ENCODE results near the gene BTBD9.

BTBD9 gene

GRCh38 chr6:38554014-38554413 lies 85.7 kb downstream of the BTBD9 start:
- no peak for DNase-seq

- no peak for DNase-seq
Observed at GRCh38 chr6:38552121-38552520, 87.6 kb downstream of the BTBD9 start.

GRCh38 chr6:38549795-38550194 lies 89.9 kb downstream of the BTBD9 start:
- no peak for DNase-seq

GRCh38 chr6:38549180-38549579 lies 90.5 kb downstream of the BTBD9 start:
- no peak for DNase-seq

DNA sequence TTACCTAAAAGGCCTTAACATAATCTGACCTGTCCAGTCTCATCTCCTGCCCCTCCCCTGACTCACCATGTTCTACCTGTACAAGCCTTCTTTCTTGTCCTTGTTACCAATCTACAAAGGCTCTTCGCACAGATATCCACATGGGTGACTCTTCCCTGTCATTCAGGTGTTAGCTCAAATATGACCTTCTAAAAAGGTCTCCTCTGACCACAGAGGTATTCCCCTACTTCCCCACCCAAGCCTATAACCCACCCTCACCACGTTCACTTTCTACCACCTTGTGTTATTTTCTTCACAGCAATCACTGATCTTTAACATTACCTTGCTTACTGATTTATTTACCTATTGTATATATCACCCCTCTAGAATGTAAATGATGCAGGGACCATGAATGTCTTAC lies 96.7 kb downstream of the BTBD9 start:
- DNase-seq, result no peak

DNA sequence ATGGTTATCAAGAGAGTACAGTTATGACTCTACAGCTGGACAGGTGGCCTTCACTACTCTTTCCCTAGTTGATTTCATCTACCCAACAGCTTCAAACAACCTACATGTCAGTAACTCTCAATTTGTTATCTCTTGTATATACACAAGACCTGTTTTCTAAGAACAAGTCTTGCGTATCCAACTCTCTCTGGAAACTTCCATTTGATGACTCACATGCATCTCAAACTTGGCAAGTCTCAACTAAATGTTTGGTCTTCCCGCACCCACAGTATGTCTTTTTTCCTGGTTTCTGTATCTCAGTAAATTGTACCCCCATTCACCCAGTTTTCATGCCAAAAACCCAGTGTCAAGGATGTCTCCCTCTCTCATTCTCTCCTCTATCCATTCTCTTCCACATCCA lies 97.7 kb downstream of the BTBD9 start:
- no peak for DNase-seq

GRCh38 chr6:38533064-38533463 lies 106.7 kb downstream of the BTBD9 start:
- no peak for DNase-seq

- DNase-seq, result no peak
Observed at GRCh38 chr6:38531134-38531533, 108.6 kb downstream of the BTBD9 start.

DNA sequence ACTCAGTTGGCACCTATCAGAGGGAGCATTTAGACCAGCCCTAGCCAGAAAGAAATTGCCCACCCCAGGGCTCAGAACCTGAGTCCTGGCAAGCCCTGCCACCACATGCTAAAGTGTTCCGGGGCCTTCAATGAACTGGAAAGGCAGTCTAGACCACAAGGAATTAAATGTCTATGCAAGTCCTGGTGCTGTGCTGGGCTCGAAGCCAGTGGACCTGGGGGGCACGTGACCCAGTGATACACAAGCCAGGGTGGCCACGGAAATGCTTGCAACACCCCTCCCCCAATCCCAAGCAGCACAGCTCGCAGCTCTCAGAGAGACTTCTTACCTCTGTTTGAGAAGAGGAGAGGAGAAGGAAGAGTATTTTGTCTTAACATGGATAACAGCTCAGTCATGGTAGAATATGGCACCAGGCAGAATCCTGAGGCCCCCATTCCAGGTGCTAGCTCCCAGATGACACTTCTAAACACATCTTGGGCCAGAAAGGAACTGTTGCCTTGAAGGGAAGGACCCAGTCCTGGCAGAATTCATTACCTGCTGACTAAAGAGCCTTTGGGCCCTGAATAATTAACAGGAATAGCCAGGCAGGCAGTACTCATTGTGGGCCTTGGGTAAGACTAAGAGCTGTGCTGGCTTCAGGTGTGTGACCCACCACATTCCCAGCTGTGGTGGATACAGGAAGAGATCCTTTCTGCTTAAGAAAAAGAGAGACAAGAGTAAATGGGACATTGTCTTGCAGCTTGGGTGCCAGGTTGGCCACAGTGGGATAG lies 111.3 kb downstream of the BTBD9 start:
- no peak for DNase-seq

DNA sequence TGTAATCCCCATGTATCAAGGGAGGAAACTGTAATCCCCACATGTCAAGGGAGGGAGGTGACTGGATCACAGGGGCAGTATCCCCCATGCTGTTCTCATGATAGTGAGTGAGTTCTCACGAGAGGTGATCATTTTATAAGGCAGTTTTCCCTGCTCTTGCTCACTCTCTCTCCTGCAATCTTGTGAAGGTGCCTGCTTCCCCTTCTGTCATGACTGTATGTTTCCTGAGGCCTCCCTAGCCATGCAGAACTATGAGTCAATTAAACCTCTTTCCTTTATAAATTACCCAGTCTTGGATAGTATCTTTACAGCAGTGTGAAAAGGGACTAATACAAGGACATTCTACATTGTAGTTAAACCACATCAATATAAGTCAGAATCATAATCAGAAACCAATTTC lies 112.4 kb downstream of the BTBD9 start:
- no peak for DNase-seq

GRCh38 chr6:38525888-38526287 lies 113.8 kb downstream of the BTBD9 start:
- DNase-seq, result no peak

- peak; percentile 57 for DNase-seq
Observed at GRCh38 chr6:38524436-38525145, 115.1 kb downstream of the BTBD9 start.

DNA sequence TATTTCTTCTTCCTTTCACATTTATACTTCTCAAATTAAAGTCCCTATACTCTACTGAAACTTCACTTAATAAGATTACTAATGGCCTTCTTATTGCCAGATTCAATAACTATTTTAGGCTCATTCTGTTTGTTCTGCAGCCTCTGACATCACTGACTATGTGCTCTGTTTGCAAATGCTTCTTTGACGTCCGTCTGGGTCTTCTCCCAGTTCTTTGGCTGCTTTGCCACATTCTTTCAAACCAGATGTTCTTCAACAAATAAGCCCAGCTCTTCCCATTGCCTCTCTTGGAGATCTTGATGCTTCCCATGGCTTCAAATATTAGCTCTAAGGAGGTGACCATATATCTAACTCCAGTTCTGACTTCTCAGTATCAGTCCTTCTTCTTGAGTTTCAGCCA lies 117.4 kb downstream of the BTBD9 start:
- peak; percentile 36 for DNase-seq

DNA sequence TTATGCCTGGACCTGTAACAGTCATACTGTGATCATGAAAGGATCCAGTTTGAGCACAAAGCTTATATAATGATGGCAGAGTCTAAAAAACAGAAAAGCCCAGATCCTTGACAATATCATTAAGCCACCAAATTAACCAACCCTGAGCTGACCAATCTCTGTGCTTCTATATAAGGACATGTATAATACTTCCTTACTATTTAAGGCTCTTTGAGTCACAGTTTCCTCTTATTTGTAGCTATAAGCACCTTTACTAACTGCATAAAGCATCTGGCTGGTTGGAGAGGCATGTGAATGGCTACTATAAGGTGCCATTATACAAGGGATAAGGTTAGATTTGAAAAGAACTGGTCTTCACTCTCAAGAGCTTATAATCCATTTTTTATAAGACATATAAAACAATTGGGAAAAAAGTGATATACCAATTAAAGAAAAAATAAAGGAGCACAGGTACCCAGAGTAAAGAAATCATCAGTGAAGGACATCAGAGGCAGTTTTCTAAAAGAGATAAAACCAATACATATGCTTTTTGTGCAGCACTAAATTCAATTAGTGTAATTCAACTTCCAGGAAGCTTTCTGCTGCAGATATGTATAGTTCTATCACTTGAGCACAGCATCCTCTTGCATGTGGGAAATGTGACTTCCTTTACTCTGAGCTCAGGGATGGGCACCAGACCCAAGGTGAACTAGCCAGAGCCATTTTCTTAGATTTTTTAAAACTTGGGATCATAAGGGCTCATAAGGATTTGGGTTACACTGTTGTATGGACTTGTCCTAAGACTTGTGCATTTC lies 121.0 kb downstream of the BTBD9 start:
- DNase-seq, result no peak

- peak; percentile 34 for DNase-seq
Observed at GRCh38 chr6:38517005-38517404, 122.7 kb downstream of the BTBD9 start.

DNA sequence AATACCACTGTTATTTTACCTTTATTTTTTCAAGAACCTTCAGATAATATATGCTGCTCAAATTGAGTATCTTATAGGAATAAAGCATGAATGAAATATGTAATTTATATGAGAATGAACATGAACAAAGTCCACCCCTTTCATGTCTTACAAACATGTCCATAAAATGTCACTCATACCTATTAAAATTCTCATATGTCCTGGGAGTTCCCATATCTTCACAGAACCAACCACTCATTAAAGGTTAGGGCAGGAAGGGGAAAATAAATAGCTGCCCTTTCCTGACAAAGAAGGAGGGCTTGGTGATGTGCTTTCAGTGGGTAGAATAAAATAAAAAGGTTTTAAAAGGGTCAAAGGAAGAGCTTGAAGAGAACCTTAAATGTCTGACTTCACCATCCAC lies 125.3 kb downstream of the BTBD9 start:
- DNase-seq, result no peak

GRCh38 chr6:38512211-38512610 lies 127.5 kb downstream of the BTBD9 start:
- DNase-seq, result no peak

DNA sequence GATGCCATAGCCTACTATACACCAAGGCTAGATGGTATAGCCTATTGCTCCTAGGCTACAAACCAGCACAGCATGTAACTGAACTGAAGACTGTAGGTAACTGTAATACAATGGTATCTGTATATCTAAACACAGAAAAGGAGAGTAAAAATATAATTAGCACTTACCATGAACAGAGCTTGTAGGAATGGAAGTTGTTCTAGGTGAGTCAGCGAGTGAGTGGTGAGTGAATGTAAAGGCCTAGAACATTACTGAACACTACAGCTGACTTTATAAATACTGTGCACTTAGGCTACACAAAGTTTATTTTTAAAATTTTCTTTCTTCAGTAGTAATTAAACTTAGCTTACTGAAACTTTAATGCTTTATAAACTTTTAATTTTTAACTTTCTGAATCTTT lies 129.5 kb downstream of the BTBD9 start:
- DNase-seq, result peak; percentile 52

DNA sequence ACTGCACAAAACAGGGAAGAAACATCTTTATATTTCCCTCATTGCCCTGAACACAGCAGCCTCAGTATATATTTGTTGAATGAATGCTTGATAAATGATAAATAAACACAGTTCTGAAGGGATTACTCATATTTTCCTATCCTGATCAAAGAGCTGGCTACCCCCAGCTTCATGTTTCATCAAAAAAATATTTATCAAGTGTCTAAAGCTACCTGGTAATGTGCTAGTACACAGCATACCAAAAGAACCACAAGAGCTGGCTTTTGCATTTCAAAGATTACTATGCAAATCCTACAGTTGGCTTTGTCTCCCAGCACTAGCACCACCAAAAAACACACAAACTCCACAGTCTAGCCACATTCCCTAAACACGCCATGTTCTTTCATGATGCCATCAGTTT lies 130.0 kb downstream of the BTBD9 start:
- peak; percentile 62 for DNase-seq

GRCh38 chr6:38508894-38509293 lies 130.8 kb downstream of the BTBD9 start:
- peak; percentile 17 for DNase-seq

DNA sequence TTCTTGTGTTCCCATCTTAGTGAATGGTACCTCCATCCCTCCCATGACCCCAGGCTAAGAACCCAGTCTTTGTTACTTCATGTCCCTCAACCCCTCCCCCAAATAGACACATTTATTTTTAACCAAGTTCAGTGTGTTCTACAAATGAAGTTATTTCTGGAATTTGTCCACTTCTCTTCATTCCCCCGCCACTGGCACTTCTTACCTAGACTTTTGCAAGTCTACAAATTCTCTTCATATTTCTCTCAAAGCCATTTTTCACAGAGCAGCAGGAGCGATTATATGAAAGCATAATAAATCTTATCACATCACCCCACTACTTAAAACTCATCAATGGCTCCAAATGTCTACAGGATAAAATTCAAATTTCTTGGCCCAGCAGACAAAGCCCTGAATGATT lies 131.4 kb downstream of the BTBD9 start:
- no peak for DNase-seq

- DNase-seq, result no peak
Observed at GRCh38 chr6:38507173-38507572, 132.6 kb downstream of the BTBD9 start.

GRCh38 chr6:38505826-38506225 lies 133.9 kb downstream of the BTBD9 start:
- DNase-seq, result no peak

DNA sequence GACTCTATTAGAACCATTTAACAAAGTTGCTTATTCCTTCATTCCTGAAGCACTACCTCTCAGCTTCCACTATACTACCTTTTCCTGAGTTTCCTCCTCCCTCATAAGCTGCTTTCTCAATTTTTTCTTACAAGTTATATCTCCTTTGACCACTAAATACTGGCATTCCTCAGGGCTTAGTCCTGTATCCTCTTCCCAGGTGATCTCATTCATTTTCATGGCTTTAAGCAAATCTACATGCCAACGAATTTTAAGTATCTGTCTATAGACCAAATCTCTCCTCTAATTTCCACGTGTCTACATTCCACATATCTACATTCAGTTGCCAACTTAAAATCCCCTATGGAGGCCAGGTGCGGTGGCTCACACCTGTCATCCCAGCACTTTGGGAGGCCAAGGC lies 134.7 kb downstream of the BTBD9 start:
- no peak for DNase-seq

All from fibroblast of skin of back (primary cell).